Stimulated activated naive CD4-positive, alpha-beta T cell (primary cell): ENCODE measurements around the gene SPRY1.

Source experiments
- DNase-seq, 6 experiments: peaks; one replicate each; lab custom pipeline; 2025; lab: John Stamatoyannopoulos, UW

Gene SPRY1

DNA sequence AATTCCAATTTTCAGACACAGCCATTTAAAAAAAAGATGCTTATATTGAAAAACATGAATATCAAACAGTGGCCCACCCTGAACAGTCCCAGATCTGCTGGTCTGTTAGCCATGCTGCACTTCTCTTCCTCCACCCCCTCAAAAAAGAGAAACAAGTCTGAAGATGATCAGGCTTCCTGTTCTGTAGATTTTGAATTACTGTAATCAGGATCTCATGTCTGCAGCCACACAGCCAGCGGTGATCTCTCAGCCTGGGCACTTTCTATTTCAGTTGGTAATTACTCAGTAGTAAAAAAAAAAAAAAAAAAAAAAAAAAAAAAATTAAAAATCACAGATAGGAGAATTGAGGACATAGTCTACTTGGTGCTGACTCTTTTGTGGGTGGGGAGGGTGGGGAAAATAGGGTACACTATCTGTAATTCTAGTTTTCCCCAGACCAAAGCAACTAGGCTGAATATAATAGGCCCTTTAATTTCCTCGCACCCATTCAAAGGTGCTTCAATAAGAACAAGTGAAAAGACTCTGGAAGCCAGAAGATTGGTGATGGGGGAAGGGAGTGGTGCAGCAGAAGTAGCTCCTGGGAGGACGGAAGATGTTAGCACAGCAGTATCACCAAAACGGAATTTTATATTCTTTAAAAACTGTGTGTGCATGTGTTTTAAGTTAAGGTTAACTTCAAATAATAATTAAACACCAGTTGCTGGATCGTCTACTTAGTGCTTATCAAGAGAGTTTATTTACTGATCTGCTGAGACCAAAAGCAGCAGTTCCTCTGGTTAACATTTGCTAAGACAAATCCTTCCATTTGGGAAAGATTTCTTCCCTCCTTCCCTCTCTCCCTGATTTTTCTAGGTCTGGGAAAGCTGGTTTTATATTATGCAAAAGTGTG, 47.0 kb downstream of the SPRY1 start:
- DNase-seq, result no peak

DNA sequence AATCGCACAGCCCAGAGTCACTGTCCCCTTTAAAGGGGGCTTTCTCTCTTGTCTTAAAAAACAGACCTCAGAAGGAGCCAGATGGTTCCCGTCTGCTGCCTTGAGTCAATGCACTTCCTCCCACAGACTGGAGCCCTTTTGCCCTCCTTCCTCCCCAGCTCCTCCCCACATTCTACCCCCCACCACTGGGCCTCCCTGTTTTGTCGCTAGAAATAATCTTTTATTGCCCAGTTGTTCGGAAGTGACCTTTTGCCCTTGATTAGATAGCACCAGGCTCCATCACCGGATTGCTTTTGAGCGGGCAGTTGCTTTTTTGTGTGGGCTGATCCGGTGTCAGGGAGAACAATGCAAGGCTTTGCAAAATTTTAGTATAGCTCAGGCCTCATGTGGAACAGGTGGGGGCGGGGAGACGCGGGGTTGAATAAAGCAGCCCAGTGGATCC, 47.7 kb downstream of the SPRY1 start:
- DNase-seq, result peak in 1 of 6 experiments; percentile 10

DNA sequence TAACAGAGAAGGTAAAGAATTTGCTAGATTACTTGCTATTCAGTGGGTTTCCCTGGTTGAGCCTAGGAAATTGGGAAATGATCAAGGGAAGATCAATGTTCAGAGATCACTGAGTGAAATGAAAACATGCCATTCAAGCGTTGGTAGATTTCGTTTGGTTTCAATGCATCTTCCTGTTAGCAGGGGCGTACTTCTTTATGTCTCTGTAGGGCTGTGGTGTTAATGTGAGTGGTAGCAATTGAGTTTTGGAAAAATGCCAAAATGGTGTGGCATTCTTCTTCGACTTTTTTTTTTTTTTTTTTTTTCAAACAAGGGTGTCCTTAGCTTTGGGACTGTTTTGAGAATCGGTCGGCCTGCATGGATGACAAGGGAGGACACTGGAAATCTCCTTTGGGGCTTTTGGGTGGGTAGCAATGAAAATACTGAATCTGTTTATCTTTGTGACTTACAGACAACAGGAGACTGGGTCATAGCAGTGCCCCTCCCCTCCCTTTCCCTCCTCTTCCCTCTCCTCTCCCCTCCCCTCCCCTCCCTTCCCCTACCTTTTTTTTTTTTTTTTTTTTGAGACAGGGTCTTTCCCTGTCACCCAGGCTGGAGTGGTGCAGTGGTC, 50.4 kb downstream of the SPRY1 start:
- no peak for DNase-seq

DNA sequence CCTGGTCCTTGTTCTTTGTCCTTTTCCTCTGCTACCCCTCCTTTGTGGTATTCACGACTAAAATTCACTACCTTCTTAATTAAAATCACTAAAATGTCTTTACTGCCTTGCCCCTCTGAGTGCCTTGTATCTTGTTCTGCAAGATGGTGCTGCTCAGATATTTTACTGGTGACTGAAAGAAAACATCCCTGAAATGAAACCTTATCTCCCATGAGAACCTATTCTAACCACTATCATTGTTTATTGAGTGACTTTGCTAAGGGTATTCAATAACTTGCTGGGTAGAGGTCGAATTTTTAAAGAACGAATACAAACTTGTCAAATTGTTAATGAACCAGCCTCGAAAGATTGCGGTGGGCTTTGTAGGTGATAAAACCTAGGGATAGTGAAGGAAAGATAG, 52.8 kb downstream of the SPRY1 start:
- no peak for DNase-seq

DNA sequence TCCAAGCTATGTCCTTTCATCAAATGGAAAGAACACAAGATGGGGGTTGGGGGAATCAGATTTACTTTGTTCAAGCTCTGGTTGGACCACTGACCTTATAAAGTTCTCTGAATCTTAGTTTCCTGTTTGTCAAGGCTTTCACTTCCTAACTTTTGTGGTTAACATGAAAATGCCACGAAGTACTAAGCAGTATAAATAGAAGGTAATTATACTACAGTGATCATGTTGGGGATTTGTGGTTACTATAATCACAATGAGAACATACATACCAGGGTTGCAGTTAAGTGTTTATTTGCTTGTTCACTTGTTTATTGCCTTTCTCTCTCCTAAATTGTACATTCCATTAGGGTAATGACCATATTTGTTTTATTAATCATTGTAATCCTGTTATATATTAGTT, 53.2 kb downstream of the SPRY1 start:
- no peak for DNase-seq

DNA sequence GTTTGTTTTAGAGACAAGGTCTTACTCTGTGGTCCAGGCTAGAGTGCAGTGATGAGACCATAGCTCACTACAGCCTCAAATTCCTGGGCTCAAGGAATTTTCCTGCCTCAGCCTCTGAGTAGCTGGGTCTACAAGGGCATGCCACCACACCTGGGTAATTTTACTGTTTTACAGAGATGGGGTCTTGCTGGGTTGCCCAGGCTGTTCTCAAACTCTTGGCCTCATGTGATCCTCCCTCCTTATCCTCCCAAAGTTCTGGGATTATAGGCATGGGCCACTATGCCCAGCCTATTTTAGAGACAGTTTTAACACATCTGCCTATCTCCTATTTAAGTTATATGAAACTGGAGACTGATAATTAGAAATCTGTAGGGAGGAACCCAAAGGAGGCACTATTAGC, 53.8 kb downstream of the SPRY1 start:
- DNase-seq, result no peak

DNA sequence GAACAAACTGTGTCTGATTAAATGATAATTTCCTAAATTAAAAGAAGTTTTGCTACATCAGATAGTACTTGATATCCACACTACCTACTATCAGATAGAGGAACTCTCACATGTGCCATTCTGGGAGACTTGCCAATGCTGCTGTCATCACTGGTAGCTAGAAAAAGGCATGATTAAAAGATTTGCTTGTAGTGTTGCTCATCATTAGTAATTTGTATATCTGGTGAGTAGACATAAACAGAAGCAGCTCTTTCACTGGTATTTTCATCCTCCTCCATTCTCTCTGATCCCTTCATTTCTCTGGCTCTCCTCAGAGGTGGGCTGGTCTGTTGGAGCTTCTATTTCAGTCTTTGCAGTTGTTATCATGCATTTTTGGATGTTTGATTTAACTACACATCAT, 56.0 kb downstream of the SPRY1 start:
- DNase-seq, result no peak

DNA sequence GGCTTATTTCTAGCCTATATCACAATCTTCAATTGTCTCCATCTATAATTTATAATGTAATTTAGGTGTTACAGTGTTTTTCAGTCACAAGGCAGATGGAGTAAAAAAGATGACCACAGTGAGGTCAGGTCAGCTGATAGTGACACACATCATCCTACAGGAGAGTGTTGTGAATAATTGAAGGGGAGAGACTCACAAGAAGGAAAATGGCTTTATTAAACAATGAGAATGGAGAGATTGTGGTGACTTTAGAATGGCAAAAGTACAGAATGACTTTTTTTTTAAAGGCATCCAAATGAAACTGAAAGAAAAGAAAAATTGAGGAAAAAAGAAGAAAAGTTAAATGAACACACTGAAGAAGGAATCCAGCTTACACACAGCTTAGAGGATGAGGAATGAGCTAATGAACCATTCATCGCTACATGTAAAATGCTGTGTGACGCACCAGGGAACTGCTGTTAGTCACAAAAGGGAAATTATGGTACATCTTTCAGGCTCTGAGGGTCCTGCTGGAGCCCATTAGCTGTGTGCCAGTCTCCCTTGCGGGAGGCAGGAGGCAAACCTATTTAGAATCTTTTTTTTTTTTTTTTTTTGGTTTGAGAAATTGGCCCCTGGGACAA, 56.6 kb downstream of the SPRY1 start:
- no peak for DNase-seq
